ENCODE data around the gene CSRNP3. TPM values are rescaled to one million over a fixed set of nuclear protein-coding genes. Genes with fewer than 3 reads are reported as not detected.

The CSRNP3 gene
- total and polyA plus RNA-seq, 2 donors from 2014 or later = 3.3 to 6.4 TPM

DNA sequence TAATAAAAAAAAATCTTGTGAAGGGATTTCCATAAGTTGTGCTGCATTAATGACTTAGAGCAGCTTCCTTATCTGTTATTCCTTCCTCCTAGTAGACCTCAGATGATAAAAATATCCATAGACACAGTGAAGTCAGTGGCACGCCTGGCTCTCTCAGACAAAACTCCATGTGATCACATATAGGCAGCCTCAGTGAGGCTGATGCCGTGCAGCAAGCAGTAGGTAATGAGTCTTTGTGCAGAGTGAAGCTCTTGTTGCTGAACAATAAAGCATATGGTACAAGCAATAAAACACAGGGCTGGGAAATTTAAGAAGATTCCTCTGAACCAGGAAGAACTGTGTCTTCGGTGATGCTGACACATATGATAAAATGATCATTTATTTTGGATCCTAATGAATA, 102.7 kb downstream of the CSRNP3 start:
- intact Hi-C loops (cut with DNase I) = no loop called here
- peaks cover 0 to 5% (median 0%) of the 10 kb centered on the region in 3 donors for H3K4me1 ChIP-seq (ENCODE audit: control insufficient read depth in 2 of 3, insufficient read depth in 2 of 3, low read depth in 1 of 3, low read length in 3 of 3)
- H3K36me3 ChIP-seq (ENCODE audit: control insufficient read depth in 2 of 3, insufficient read depth in 3 of 3, low read length in 3 of 3) = no peaks in the 10 kb centered on the region
- no peak overlapping the region for H3K4me3 ChIP-seq (ENCODE audit: low read length in 3 of 3)
- FAIRE-seq (no peak), DNase-seq (peak in 4 of 5 donors; percentile 19 to 67 (median 42))
- no peaks in the 10 kb centered on the region for H3K9me3 ChIP-seq (ENCODE audit: control insufficient read depth in 2 of 3, insufficient read depth in 1 of 3, low read length in 3 of 3)
- TF ChIP-seq, protein P1, sequence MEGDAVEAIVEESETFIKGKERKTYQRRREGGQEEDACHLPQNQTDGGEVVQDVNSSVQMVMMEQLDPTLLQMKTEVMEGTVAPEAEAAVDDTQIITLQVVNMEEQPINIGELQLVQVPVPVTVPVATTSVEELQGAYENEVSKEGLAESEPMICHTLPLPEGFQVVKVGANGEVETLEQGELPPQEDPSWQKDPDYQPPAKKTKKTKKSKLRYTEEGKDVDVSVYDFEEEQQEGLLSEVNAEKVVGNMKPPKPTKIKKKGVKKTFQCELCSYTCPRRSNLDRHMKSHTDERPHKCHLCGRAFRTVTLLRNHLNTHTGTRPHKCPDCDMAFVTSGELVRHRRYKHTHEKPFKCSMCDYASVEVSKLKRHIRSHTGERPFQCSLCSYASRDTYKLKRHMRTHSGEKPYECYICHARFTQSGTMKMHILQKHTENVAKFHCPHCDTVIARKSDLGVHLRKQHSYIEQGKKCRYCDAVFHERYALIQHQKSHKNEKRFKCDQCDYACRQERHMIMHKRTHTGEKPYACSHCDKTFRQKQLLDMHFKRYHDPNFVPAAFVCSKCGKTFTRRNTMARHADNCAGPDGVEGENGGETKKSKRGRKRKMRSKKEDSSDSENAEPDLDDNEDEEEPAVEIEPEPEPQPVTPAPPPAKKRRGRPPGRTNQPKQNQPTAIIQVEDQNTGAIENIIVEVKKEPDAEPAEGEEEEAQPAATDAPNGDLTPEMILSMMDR (IDR thresholded peaks at IDR 0.05; ENCODE audit: borderline replicate concordance, extremely low read depth, insufficient read depth) = no peak
- H3K9ac ChIP-seq (ENCODE audit: low read length in 3 of 3) = no peak overlapping the region
- H3K27me3 ChIP-seq (ENCODE audit: control insufficient read depth, insufficient read depth, low read length) = no peaks in the 10 kb centered on the region
- H3K27ac ChIP-seq (ENCODE audit: low read depth in 2 of 2, low read length in 2 of 2) = no peak overlapping the region

DNA sequence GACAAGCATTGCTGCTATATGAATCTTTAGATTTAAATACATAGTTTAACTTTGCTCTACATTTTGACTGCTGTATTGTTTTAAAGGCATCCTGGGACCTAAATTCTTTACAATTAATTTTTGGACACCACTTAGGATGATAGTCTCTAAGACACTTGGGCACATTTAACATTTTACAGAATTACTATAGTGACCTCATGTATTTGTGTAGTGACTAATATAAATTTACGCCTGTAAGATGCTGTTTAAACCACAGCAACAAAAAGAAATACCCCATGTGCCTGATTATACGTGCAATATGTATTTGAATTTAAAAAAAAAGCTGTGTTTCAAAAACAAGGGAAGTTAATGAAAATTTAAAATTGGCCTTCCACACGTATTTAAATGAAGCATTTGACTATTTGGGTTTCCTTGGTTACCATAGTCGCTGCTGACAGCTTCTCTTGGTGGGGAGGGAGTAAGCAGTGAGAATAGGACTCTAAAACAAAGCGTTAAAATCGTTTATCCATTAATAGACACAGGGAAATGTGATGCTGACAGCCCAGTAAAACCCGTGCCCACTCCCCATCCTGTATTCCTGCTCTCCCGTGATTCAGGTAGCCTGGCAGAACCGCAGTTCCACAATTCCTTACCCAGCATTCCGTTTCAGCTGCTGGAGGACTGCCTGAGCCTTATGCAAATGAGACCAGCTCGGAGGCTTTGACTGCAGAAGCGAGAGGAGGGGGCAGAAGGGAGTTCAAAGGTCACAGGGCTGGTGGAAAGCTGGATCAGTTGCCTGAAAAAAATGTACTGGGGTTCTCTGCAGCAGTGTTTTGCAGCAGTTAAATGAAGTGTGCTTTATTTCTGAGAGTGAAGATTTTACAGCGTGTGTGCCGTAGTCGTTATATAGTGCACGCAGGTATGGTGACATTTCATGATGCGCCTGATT, 104.3 kb downstream of the CSRNP3 start:
- intact Hi-C loops (cut with DNase I) = no loop called here
- TF ChIP-seq, protein P1 (IDR thresholded peaks at IDR 0.05; ENCODE audit: borderline replicate concordance, extremely low read depth, insufficient read depth) = no peak
- H3K27me3 ChIP-seq (ENCODE audit: control insufficient read depth, insufficient read depth, low read length) = no peaks in the 10 kb centered on the region
- no peaks in the 10 kb centered on the region for H3K36me3 ChIP-seq (ENCODE audit: control insufficient read depth in 2 of 3, insufficient read depth in 3 of 3, low read length in 3 of 3)
- peak overlapping the region; percentile 46 to 72 (median 53) for H3K9ac ChIP-seq (ENCODE audit: low read length in 3 of 3)
- DNase-seq = peak in 4 of 5 donors; percentile 90 to 95 (median 93)
- no peak for FAIRE-seq
- no peaks in the 10 kb centered on the region for H3K9me3 ChIP-seq (ENCODE audit: control insufficient read depth in 2 of 3, insufficient read depth in 1 of 3, low read length in 3 of 3)
- H3K4me3 ChIP-seq (ENCODE audit: low read length in 3 of 3) = peak overlapping the region; percentile 61 to 87 (median 79)
- no peak overlapping the region for H3K27ac ChIP-seq (ENCODE audit: low read depth in 2 of 2, low read length in 2 of 2)
- H3K4me1 ChIP-seq (ENCODE audit: control insufficient read depth in 2 of 3, insufficient read depth in 2 of 3, low read depth in 1 of 3, low read length in 3 of 3) = peaks cover 0 to 5% (median 0%) of the 10 kb centered on the region in 3 donors

DNA sequence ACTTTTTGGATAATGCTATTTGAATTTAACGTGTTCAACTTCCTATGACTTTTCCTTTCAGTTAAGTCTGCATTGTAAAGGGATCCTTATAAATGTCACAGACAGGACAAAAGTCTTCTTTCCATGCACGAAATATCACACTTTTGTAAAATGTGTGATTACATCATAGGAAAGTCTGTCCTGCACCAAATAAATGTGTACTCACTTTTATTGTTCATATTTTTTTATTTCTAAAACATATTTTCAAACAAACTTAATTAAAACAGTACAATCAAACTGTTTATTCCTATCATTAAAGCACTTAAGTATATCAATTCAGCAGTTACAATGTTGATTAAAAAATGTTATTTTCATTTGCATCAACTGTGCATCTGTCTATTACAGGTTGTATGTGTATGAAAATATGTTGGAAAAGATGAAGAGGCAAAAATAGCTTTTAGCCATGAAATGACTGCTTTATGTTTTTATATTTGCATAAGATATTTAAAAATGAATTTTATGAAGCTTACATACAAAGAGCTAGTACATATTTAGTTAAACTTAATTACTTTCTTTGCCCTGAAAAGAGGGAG, 105.6 kb downstream of the CSRNP3 start:
- FAIRE-seq = peak; percentile 37
- H3K9ac ChIP-seq (ENCODE audit: low read length in 3 of 3) = peak overlapping the region in 1 of 3 donors; percentile 72
- no peaks in the 10 kb centered on the region for H3K9me3 ChIP-seq (ENCODE audit: control insufficient read depth in 2 of 3, insufficient read depth in 1 of 3, low read length in 3 of 3)
- H3K27ac ChIP-seq (ENCODE audit: low read depth in 2 of 2, low read length in 2 of 2) = no peak overlapping the region
- intact Hi-C loops (cut with DNase I) = no loop called here
- peaks cover 0 to 5% (median 0%) of the 10 kb centered on the region in 3 donors for H3K4me1 ChIP-seq (ENCODE audit: control insufficient read depth in 2 of 3, insufficient read depth in 2 of 3, low read depth in 1 of 3, low read length in 3 of 3)
- no peaks in the 10 kb centered on the region for H3K36me3 ChIP-seq (ENCODE audit: control insufficient read depth in 2 of 3, insufficient read depth in 3 of 3, low read length in 3 of 3)
- no peak for DNase-seq
- TF ChIP-seq, protein P1 (IDR thresholded peaks at IDR 0.05; ENCODE audit: borderline replicate concordance, extremely low read depth, insufficient read depth) = no peak
- no peaks in the 10 kb centered on the region for H3K27me3 ChIP-seq (ENCODE audit: control insufficient read depth, insufficient read depth, low read length)
- peak overlapping the region in 1 of 3 donors; percentile 79 for H3K4me3 ChIP-seq (ENCODE audit: low read length in 3 of 3)
